ENCODE data around the gene TFAP2B. TPM values are rescaled to one million over a fixed set of nuclear protein-coding genes. Genes with fewer than 3 reads are reported as not detected.

Gene TFAP2B
- total RNA-seq, 1 experiment from 2014 or later: 0.56 TPM

DNA sequence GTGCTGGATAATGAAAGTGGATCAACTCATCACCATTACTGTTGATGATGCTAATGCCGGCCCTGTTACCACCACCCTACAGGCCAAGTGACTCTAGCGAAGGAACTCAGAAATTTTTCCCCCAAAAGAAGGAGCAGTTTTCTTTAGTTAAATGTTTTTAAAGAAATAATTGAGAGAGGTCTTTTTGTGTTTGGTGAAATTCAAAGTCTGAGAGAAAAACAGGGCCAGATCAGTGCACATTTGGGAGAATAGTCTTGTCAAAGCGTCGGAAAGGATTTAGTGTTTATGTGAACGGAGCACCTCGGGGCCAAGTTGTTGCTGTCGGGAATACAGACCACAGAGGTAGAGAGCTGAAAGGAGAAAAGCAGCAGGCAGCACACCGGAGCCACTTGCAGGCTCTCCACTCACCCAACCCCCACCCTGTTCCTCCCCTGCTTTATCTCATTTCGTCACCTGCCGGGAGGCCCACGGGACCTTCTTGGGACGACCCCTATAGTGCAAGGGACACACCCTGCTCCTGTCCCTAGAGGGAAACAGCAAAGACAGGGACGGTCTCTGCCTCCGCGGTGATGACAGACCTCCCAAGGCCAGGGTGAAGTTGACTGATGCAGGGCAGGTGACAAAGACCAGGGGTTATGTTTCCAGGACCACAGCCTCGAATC lies 6.8 kb downstream of the TFAP2B start:
- peaks cover 56% of the 10 kb centered on the region for H3K4me1 ChIP-seq (ENCODE audit: insufficient read depth, low read length, poor library complexity, severe bottlenecking)
- POLR2A ChIA-PET (ENCODE audit: low non-redundant PET): interaction anchor here (0.7 kb wide), 1 partner anchor 175 kb away, joined by 3 read pairs; no protein-coding TSS in a partner anchor
- H3K36me3 ChIP-seq (ENCODE audit: insufficient read depth, low read length, poor library complexity, severe bottlenecking): no peaks in the 10 kb centered on the region
- H3K4me3 ChIP-seq (ENCODE audit: low read depth, low read length, poor library complexity, severe bottlenecking): no peak overlapping the region
- TF ChIP-seq, protein P1, sequence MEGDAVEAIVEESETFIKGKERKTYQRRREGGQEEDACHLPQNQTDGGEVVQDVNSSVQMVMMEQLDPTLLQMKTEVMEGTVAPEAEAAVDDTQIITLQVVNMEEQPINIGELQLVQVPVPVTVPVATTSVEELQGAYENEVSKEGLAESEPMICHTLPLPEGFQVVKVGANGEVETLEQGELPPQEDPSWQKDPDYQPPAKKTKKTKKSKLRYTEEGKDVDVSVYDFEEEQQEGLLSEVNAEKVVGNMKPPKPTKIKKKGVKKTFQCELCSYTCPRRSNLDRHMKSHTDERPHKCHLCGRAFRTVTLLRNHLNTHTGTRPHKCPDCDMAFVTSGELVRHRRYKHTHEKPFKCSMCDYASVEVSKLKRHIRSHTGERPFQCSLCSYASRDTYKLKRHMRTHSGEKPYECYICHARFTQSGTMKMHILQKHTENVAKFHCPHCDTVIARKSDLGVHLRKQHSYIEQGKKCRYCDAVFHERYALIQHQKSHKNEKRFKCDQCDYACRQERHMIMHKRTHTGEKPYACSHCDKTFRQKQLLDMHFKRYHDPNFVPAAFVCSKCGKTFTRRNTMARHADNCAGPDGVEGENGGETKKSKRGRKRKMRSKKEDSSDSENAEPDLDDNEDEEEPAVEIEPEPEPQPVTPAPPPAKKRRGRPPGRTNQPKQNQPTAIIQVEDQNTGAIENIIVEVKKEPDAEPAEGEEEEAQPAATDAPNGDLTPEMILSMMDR (conservative IDR thresholded peaks at IDR 0.05; ENCODE audit: low read depth, low read length): no peak
- no peak for TF ChIP-seq EZH2 (IDR thresholded peaks at IDR 0.05; ENCODE audit: borderline replicate concordance, low read depth, low read length, poor library complexity, severe bottlenecking)
- no TSS peak for BruUV-seq (replicated peaks)
- intact Hi-C loops (cut with micrococcal nuclease; ENCODE audit: unreplicated experiment): loop anchor here (2.0 kb wide), 1 partner anchor 127 kb away; no protein-coding TSS in a partner anchor
- peaks cover 72% of the 10 kb centered on the region for H3K27me3 ChIP-seq (replicated peaks; ENCODE audit: insufficient read depth, low read depth, low read length, poor library complexity)
- no peak for DNase-seq (ENCODE audit: low spot score)
- H3K9me3 ChIP-seq (ENCODE audit: low read depth, low read length, poor library complexity, severe bottlenecking): no peaks in the 10 kb centered on the region
- no peak overlapping the region for H3K27ac ChIP-seq (ENCODE audit: low read depth, low read length, poor library complexity, severe bottlenecking)
- CTCF ChIA-PET: no interaction called here

DNA sequence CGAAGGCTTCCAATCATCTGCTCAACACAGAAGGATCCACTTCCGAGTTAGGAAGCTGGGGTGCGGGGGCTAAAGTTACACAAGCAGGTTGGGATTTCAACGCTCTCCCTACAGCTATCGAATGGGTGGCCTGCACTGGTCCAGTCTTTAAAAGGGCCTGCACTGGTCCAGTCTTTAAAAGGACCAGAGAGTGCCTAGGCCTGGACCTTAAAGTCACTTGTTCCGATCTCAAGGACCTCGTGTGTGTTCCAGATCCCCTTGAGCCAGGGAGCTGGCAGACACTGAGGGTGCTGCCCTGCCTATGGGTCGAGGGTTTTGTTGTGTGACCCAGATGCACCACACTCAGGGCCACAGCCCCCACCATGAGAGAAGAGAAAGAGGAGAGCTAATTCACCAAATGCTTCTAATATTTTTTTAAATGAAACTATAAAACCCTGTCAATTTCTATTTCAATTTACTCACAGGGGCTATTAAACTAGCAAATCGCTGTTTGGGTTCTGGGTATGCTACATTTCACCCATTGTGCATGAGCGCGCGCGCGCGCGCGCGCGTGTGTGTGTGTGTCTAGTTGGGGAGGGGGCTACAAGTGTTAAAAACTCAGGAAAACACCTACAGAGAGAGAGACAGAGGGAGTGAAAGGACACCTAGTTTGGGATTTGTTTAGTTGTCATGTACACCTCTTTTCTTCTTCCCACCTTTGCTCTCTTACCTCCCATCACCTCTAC lies 7.5 kb downstream of the TFAP2B start:
- H3K27ac ChIP-seq (ENCODE audit: low read depth, low read length, poor library complexity, severe bottlenecking): no peak overlapping the region
- intact Hi-C loops (cut with micrococcal nuclease; ENCODE audit: unreplicated experiment): loop anchor here (2.0 kb wide), 1 partner anchor 127 kb away; no protein-coding TSS in a partner anchor
- TF ChIP-seq EZH2 (IDR thresholded peaks at IDR 0.05; ENCODE audit: borderline replicate concordance, low read depth, low read length, poor library complexity, severe bottlenecking): no peak
- TF ChIP-seq, protein P1 (conservative IDR thresholded peaks at IDR 0.05; ENCODE audit: low read depth, low read length): no peak
- peaks cover 53% of the 10 kb centered on the region for H3K4me1 ChIP-seq (ENCODE audit: insufficient read depth, low read length, poor library complexity, severe bottlenecking)
- CTCF ChIA-PET: no interaction called here
- H3K9me3 ChIP-seq (ENCODE audit: low read depth, low read length, poor library complexity, severe bottlenecking): no peaks in the 10 kb centered on the region
- H3K4me3 ChIP-seq (ENCODE audit: low read depth, low read length, poor library complexity, severe bottlenecking): no peak overlapping the region
- DNase-seq (ENCODE audit: low spot score): no peak
- no TSS peak for BruUV-seq (replicated peaks)
- no peaks in the 10 kb centered on the region for H3K36me3 ChIP-seq (ENCODE audit: insufficient read depth, low read length, poor library complexity, severe bottlenecking)
- H3K27me3 ChIP-seq (replicated peaks; ENCODE audit: insufficient read depth, low read depth, low read length, poor library complexity): peaks cover 65% of the 10 kb centered on the region
- POLR2A ChIA-PET (ENCODE audit: low non-redundant PET): interaction anchor here (0.7 kb wide), 2 partner anchors 174 to 1141 kb away, joined by 3 to 9 read pairs; no protein-coding TSS in a partner anchor

DNA sequence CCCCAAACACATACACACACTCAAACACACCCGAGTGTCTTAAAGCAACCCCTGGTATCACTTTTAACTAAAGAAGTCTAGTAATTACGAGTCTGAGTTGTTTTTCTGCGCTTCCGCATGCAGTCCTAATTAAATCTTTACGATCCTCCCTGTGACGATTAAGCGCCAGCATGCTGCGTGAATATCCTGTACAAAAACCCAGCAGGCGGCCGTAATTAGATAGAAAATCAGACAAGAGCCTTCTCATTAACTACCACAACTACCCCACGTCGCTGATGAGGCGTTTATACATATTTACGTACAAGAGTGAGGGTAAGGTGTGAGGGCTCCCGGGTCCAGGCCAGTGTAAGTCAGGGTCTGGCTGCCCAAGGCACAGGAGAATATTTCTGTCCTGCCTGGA lies 8.1 kb downstream of the TFAP2B start:
- Histone ChIP-seq H3K27me3 (replicated peaks; ENCODE audit: insufficient read depth, low read depth, low read length, poor library complexity) (peaks cover 59% of the 10 kb centered on the region), H3K36me3 (ENCODE audit: insufficient read depth, low read length, poor library complexity, severe bottlenecking) (no peaks in the 10 kb centered on the region), H3K9me3 (ENCODE audit: low read depth, low read length, poor library complexity, severe bottlenecking) (no peaks in the 10 kb centered on the region), H3K27ac (ENCODE audit: low read depth, low read length, poor library complexity, severe bottlenecking) (no peak overlapping the region), H3K4me3 (ENCODE audit: low read depth, low read length, poor library complexity, severe bottlenecking) (peak overlapping the region; percentile 5), H3K4me1 (ENCODE audit: insufficient read depth, low read length, poor library complexity, severe bottlenecking) (peaks cover 49% of the 10 kb centered on the region)
- peak; percentile 89 for DNase-seq (ENCODE audit: low spot score)
- TF ChIP-seq EZH2 (IDR thresholded peaks at IDR 0.05; ENCODE audit: borderline replicate concordance, low read depth, low read length, poor library complexity, severe bottlenecking): no peak
- TF ChIP-seq, protein P1 (conservative IDR thresholded peaks at IDR 0.05; ENCODE audit: low read depth, low read length): no peak
- ChIA-PET CTCF (no interaction called here), POLR2A (ENCODE audit: low non-redundant PET) (no interaction called here)
- BruUV-seq (replicated peaks): no TSS peak
- intact Hi-C loops (cut with micrococcal nuclease; ENCODE audit: unreplicated experiment): loop anchor here (2.0 kb wide), 1 partner anchor 126 kb away; no protein-coding TSS in a partner anchor

All from A673 (cell line).